ENCODE results near the gene CCNDBP1. TPM values are rescaled to one million over a fixed set of nuclear protein-coding genes. Genes with fewer than 3 reads are reported as not detected.

CCNDBP1 gene
- total RNA-seq, 1 donor from 2014 or later, result 44.9 TPM

DNA sequence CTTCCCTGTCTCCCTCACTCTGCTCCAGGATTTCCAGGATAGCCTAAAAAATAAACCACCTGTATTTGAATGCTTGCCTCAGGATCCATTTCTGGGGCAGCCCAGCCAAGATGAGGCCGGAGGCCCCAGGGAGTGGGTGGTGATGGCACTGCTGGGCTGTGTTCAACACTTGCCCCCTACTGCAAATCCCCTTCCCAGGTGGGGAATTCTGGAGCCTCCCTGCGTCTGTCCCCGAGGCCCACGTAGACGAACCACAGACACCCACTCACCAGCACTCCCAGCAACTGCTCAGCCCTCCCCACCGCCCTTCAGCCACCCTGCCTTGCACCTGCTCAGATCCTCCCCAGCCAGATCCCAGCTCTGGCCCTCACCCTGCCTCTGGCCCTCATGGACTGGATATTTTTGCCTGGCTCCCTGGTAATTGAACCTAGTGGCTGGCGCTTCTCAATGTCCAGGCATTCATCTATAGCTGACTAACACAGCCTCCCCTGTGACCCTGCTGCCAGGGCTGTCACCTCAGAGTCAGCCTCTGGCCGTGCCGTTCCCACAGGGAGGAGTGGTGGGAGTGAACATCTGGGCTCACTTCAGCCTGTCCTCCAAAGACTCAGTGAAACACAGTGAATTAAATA is 52.8 kb downstream of the CCNDBP1 start:
- intact Hi-C loops (cut with DNase I), result no loop called here
- Histone ChIP-seq H3K27me3 (no peaks in the 10 kb centered on the region), H3K27ac (no peak overlapping the region), H3K36me3 (no peaks in the 10 kb centered on the region), H3K4me3 (no peak overlapping the region), H3K4me1 (peaks cover 0 to 11% of the 10 kb centered on the region in 2 donors), H3K9me3 (no peaks in the 10 kb centered on the region)
- no peak for DNase-seq (ENCODE audit: low spot score in 2 of 2)
- TF ChIP-seq, protein P1, sequence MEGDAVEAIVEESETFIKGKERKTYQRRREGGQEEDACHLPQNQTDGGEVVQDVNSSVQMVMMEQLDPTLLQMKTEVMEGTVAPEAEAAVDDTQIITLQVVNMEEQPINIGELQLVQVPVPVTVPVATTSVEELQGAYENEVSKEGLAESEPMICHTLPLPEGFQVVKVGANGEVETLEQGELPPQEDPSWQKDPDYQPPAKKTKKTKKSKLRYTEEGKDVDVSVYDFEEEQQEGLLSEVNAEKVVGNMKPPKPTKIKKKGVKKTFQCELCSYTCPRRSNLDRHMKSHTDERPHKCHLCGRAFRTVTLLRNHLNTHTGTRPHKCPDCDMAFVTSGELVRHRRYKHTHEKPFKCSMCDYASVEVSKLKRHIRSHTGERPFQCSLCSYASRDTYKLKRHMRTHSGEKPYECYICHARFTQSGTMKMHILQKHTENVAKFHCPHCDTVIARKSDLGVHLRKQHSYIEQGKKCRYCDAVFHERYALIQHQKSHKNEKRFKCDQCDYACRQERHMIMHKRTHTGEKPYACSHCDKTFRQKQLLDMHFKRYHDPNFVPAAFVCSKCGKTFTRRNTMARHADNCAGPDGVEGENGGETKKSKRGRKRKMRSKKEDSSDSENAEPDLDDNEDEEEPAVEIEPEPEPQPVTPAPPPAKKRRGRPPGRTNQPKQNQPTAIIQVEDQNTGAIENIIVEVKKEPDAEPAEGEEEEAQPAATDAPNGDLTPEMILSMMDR (IDR thresholded peaks at IDR 0.05), result no peak

- H3K27ac ChIP-seq, result no peak overlapping the region
- no peaks in the 10 kb centered on the region for H3K36me3 ChIP-seq
- TF ChIP-seq, protein P1 (IDR thresholded peaks at IDR 0.05), result no peak
- peaks cover 0 to 11% of the 10 kb centered on the region in 2 donors for H3K4me1 ChIP-seq
- no peak overlapping the region for H3K4me3 ChIP-seq
- no peaks in the 10 kb centered on the region for H3K9me3 ChIP-seq
- intact Hi-C loops (cut with DNase I), result no loop called here
- H3K27me3 ChIP-seq, result no peaks in the 10 kb centered on the region
- peak in 1 of 2 donors; percentile 63 for DNase-seq (ENCODE audit: low spot score in 2 of 2)
These were observed 53.5 kb downstream of the CCNDBP1 start for GRCh38 chr15:43238671-43239131.

DNA sequence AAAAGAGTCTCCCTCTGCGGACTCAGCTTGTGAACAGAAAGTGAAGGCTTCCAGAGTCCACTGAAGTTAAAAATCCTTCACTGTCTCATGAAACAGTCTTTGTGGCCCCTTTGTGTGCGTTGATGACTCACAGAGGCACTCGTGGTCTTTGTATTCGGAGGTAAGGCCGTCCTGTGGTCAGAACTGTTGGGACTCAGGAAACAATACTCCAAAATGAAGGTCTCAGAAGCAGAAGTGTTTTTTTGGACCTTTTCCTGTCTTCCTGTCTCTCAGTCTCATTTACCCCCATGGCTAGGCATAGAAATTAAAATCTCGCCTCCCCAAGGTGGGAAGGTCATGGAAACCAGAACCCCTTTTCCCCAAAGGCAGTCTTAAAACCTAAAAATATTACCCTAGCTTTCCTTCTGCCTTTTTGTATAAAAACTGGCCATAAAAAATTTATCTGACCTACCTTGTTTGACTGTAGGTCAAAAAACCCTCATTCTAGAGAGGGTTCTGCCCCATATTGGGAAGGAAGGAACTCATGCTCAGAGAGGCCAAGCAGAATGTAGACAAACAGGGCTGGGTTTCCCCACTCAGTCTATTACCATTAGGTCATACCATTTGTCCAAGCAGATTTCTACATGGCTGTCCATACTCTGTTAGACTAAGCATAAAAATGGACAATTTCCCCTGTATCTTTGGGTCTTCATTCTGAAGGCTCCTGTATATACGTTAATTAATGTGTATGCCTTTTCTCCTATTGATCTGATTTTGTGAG is 54.7 kb downstream of the CCNDBP1 start:
- Histone ChIP-seq H3K4me3 (no peak overlapping the region), H3K9me3 (no peaks in the 10 kb centered on the region), H3K27ac (no peak overlapping the region), H3K36me3 (no peaks in the 10 kb centered on the region), H3K27me3 (no peaks in the 10 kb centered on the region), H3K4me1 (peaks cover 0 to 11% of the 10 kb centered on the region in 2 donors)
- DNase-seq (ENCODE audit: low spot score in 2 of 2), result peak in 1 of 2 donors; percentile 21
- TF ChIP-seq, protein P1 (IDR thresholded peaks at IDR 0.05), result no peak
- intact Hi-C loops (cut with DNase I), result no loop called here

DNA sequence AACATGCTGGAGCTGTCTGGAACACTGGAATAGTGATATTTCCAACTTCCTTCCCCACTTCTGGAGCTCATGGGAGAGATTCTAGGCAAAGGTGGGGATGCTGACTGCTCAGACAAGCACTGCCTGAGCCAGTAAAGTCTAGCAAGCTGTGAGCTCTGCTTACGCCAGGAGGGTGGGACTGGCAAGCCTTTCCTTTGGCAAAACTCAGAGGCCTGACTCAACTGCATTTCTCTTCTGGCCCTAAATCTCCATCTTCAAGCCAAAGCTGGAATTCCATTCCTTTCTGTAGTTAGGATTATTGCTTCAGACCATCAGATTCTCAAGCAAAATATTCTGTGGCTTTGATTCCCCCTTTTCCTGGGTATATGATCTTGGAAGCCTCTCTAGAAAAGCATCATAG is 55.9 kb downstream of the CCNDBP1 start:
- H3K9me3 ChIP-seq, result no peaks in the 10 kb centered on the region
- H3K4me3 ChIP-seq, result no peak overlapping the region
- H3K4me1 ChIP-seq, result peaks cover 0 to 11% of the 10 kb centered on the region in 2 donors
- DNase-seq (ENCODE audit: low spot score in 2 of 2), result peak in 1 of 2 donors; percentile 82
- H3K27me3 ChIP-seq, result no peaks in the 10 kb centered on the region
- H3K27ac ChIP-seq, result peak overlapping the region; percentile 56 to 61
- TF ChIP-seq, protein P1 (IDR thresholded peaks at IDR 0.05), result no peak
- no peaks in the 10 kb centered on the region for H3K36me3 ChIP-seq
- intact Hi-C loops (cut with DNase I), result no loop called here

DNA sequence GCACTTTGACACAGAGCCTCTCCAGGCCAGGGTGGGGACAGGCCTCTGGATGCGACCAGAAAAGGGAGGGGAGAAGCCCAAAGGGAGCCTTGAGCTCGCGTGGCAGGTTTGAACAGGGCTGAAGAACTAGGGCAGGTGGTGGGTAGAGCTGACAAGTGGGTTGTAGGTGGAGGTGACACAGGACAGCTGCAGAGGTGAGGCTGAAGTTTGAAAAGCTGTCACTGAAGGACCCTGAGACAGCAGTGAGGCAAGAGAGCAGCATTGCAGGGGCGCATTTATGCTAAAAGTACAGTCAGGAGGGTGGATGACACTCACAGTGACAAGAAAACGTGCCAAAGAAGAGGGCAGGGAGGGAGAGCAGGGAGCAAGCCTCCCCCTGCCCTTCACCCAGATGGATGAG is 57.4 kb downstream of the CCNDBP1 start:
- Histone ChIP-seq H3K4me1 (peaks cover 0 to 11% of the 10 kb centered on the region in 2 donors), H3K9me3 (no peaks in the 10 kb centered on the region), H3K27ac (no peak overlapping the region), H3K27me3 (no peaks in the 10 kb centered on the region), H3K4me3 (no peak overlapping the region), H3K36me3 (no peaks in the 10 kb centered on the region)
- peak in 1 of 2 donors; percentile 21 for DNase-seq (ENCODE audit: low spot score in 2 of 2)
- intact Hi-C loops (cut with DNase I), result no loop called here
- TF ChIP-seq, protein P1 (IDR thresholded peaks at IDR 0.05), result no peak

Measured in ascending aorta (tissue), 2 donors.